Glutamatergic neuron (in vitro differentiated cells): ENCODE measurements around the gene C9orf43. TPM values are rescaled to one million over a fixed set of nuclear protein-coding genes. Genes with fewer than 3 reads are reported as not detected.

Experiments used
- DNase-seq: peaks from one replicate; pipeline ENCODE4 v3.0.0; 2022
- H3K27ac Mint-ChIP-seq: one replicate; pipeline ENCODE4 v1.8.0; 2020; ENCODE audit warnings: mild to moderate bottlenecking, mixed read lengths, inconsistent platforms; ENCODE audit not compliant: unreplicated experiment
- H3K27me3 Mint-ChIP-seq: one replicate; pipeline ENCODE4 v1.8.0; 2020; ENCODE audit warnings: mild to moderate bottlenecking, moderate library complexity, mixed read lengths, inconsistent platforms; ENCODE audit not compliant: unreplicated experiment
- H3K36me3 Mint-ChIP-seq: one replicate; pipeline ENCODE4 v1.8.0; 2020; ENCODE audit warnings: mild to moderate bottlenecking, mixed read lengths, inconsistent platforms; ENCODE audit not compliant: unreplicated experiment
- H3K4me1 Mint-ChIP-seq: one replicate; pipeline ENCODE4 v1.8.0; 2020; ENCODE audit warnings: mild to moderate bottlenecking, low read depth, mixed read lengths, inconsistent platforms; ENCODE audit not compliant: unreplicated experiment
- H3K4me3 Mint-ChIP-seq: one replicate; pipeline ENCODE4 v1.8.0; 2020; ENCODE audit warnings: mild to moderate bottlenecking, mixed read lengths, inconsistent platforms; ENCODE audit not compliant: unreplicated experiment
- H3K9me3 Mint-ChIP-seq: one replicate; pipeline ENCODE4 v1.8.0; 2020; ENCODE audit warnings: mild to moderate bottlenecking, moderate library complexity, mixed read lengths, inconsistent platforms; ENCODE audit not compliant: unreplicated experiment
- CTCF ChIP-seq: fragments of 200-600 bp; sonication (generic); IDR thresholded peaks from one replicate; pipeline ENCODE4 v1.5.0; 2021; ENCODE audit not compliant: partially characterized antibody, unreplicated experiment
- total RNA-seq: library from RNA; stranded (reverse); fragmentation: NEBNext Ultra II Directional; extraction: Animal tissue kit (Norgen Biotek cat#: 25700); gene quantifications from one replicate; pipeline ENCODE4 v1.2.1, GENCODE V29; 2021; ENCODE audit not compliant: unreplicated experiment

C9orf43 gene
- total RNA-seq, 1 donor from 2014 or later = 0.47 TPM

- H3K27me3 Mint-ChIP-seq = no peaks in the 10 kb centered on the region
- H3K4me3 Mint-ChIP-seq = no peak overlapping the region
- H3K36me3 Mint-ChIP-seq = no peaks in the 10 kb centered on the region
- no peak for TF ChIP-seq CTCF
- no peak for DNase-seq
- H3K9me3 Mint-ChIP-seq = peaks cover 3% of the 10 kb centered on the region
- no peak overlapping the region for H3K27ac Mint-ChIP-seq
- no peaks in the 10 kb centered on the region for H3K4me1 Mint-ChIP-seq
These were observed 42.1 kb upstream of the C9orf43 start for GRCh38 chr9:113368348-113368981.

- no peaks in the 10 kb centered on the region for H3K36me3 Mint-ChIP-seq
- no peak overlapping the region for H3K4me3 Mint-ChIP-seq
- H3K4me1 Mint-ChIP-seq = no peaks in the 10 kb centered on the region
- H3K27ac Mint-ChIP-seq = no peak overlapping the region
- peaks cover 3% of the 10 kb centered on the region for H3K9me3 Mint-ChIP-seq
- no peak for DNase-seq
- no peaks in the 10 kb centered on the region for H3K27me3 Mint-ChIP-seq
- no peak for TF ChIP-seq CTCF
These were observed 41.3 kb upstream of the C9orf43 start for GRCh38 chr9:113368982-113369854.

- Mint-ChIP-seq H3K27me3 (no peaks in the 10 kb centered on the region), H3K4me3 (no peak overlapping the region), H3K4me1 (no peaks in the 10 kb centered on the region), H3K36me3 (no peaks in the 10 kb centered on the region), H3K9me3 (peaks cover 3% of the 10 kb centered on the region), H3K27ac (no peak overlapping the region)
- no peak for TF ChIP-seq CTCF
- no peak for DNase-seq
These were observed 40.7 kb upstream of the C9orf43 start for GRCh38 chr9:113369855-113370140.

GRCh38 chr9:113370806-113371325 is 39.7 kb upstream of the C9orf43 start:
- Mint-ChIP-seq H3K4me3 (no peak overlapping the region), H3K27ac (no peak overlapping the region), H3K9me3 (peaks cover 5% of the 10 kb centered on the region), H3K27me3 (no peaks in the 10 kb centered on the region), H3K36me3 (no peaks in the 10 kb centered on the region), H3K4me1 (no peaks in the 10 kb centered on the region)
- no peak for TF ChIP-seq CTCF
- no peak for DNase-seq

GRCh38 chr9:113372059-113372458 is 38.5 kb upstream of the C9orf43 start:
- H3K36me3 Mint-ChIP-seq = no peaks in the 10 kb centered on the region
- DNase-seq = no peak
- H3K4me1 Mint-ChIP-seq = no peaks in the 10 kb centered on the region
- H3K9me3 Mint-ChIP-seq = peaks cover 5% of the 10 kb centered on the region
- H3K27me3 Mint-ChIP-seq = no peaks in the 10 kb centered on the region
- H3K27ac Mint-ChIP-seq = no peak overlapping the region
- H3K4me3 Mint-ChIP-seq = no peak overlapping the region
- no peak for TF ChIP-seq CTCF
